ENCODE results near the gene STOM.

- no peak for TF ChIP-seq ZZZ3 (IDR thresholded peaks at IDR 0.05; ENCODE audit: control insufficient read depth, insufficient read length, low read depth)
- TF ChIP-seq CBFB (IDR thresholded peaks at IDR 0.05; ENCODE audit: low read depth) = no peak
- TF ChIP-seq NFXL1 (IDR thresholded peaks at IDR 0.05; ENCODE audit: borderline replicate concordance) = no peak
- TF ChIP-seq POLR2A (IDR thresholded peaks at IDR 0.05; ENCODE audit: low read depth, low read length) = no peak
- TF ChIP-seq SUZ12 (IDR thresholded peaks at IDR 0.05; ENCODE audit: unreplicated experiment) = no peak
- TF ChIP-seq TCF12 (IDR thresholded peaks at IDR 0.05; ENCODE audit: low read depth, low read length) = no peak
- TF ChIP-seq CTCF (IDR thresholded peaks at IDR 0.05 in 2 of 3, conservative IDR thresholded peaks at IDR 0.05 in 1 of 3; ENCODE audit: control insufficient read depth in 2 of 3, extremely low read depth in 1 of 3, insufficient read depth in 1 of 3, low read depth in 3 of 3, low read length in 3 of 3) = no peak
- no peak for TF ChIP-seq NR2C1 (IDR thresholded peaks at IDR 0.05)
- no peak for TF ChIP-seq JUND (IDR thresholded peaks at IDR 0.05; ENCODE audit: low read depth, low read length)
These were observed 78.0 kb downstream of the STOM start for GRCh38 chr9:121292051-121292450.

Measured in GM12878 (cell line).